Measurements from ENCODE around the gene SLIT1.
A peak's percentile ranks its signal among the peaks of the same experiment; 100 is the strongest.

SLIT1 gene

DNA sequence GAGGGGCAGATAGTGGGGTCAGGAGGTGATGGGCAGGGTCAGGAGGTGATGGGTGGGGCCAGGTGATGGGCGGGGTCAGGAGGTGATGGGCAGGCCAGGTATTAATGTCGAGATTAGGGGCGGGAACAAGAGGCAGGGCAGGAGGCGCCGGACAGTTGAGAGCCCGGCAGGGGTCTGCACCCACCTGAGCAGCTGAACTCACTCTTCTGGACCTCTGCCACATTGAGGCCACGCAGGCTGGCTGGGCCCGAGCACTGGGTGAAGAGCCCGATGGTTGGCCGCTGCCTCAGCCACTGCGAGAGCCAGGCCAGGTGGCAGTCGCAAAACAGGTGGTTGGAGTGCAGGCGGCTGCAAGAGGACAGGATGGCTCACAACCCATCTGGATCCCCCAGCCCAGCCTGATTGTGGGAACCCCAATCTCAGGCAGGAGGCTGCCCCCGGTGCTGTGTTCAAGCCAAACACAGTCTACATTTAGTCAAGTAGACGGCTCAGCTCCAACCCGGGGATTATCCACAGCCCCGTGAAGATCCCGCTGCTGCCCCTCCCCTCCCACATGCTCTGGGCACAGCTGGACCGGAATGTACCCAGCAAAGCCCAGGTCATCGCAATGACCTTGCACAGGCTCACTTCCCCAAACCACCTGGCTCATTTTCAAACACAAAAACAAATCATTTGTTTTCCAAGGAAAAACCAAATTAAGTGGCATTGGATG is 122.3 kb downstream of the SLIT1 start:
- no peak for DNase-seq (ENCODE audit: low spot score)
- no peaks in the 10 kb centered on the region for H3K79me1 ChIP-seq (ENCODE audit: low read depth, low read length)
- H3K4me1 ChIP-seq (ENCODE audit: control insufficient read depth in 2 of 2, insufficient read depth in 1 of 2, low read depth in 1 of 2, low read length in 2 of 2): peaks cover 5 to 8% of the 10 kb centered on the region in 2 donors
- H2BK120ac ChIP-seq (ENCODE audit: low read depth, low read length): no peak overlapping the region
- H2BK12ac ChIP-seq (ENCODE audit: low read length): no peak overlapping the region
- H3K23ac ChIP-seq (ENCODE audit: low read depth, low read length, poor library complexity): peak overlapping the region; percentile 23
- no peak overlapping the region for H3K18ac ChIP-seq (ENCODE audit: low read length)
- no peak overlapping the region for H4K91ac ChIP-seq (ENCODE audit: low read depth, low read length, poor library complexity)
- no peak overlapping the region for H3K9ac ChIP-seq (ENCODE audit: low read depth, low read length, poor library complexity)
- peaks cover 0 to 4% (median 0%) of the 10 kb centered on the region in 3 experiments for H3K27me3 ChIP-seq (ENCODE audit: control insufficient read depth in 3 of 3, insufficient read depth in 3 of 3, low read depth in 1 of 3, low read length in 3 of 3)
- no peaks in the 10 kb centered on the region for H3K36me3 ChIP-seq (replicated peaks in 1 of 2; ENCODE audit: control insufficient read depth in 2 of 2, insufficient read depth in 2 of 2, low read length in 2 of 2)
- no peak overlapping the region for H2BK5ac ChIP-seq (ENCODE audit: low read length)
- H4K8ac ChIP-seq (ENCODE audit: low read depth, low read length): no peak overlapping the region
- WGBS, 2 donors (ENCODE audit: extremely low coverage in 2 of 2, insufficient read length in 2 of 2, insufficient replicate concordance in 1 of 2): no CpG with 5 or more reads among the region's 20 CpGs
- H2BK15ac ChIP-seq (ENCODE audit: low read length): no peak overlapping the region
- H3K4ac ChIP-seq (ENCODE audit: low read length): no peak overlapping the region
- no peaks in the 10 kb centered on the region for H3K9me3 ChIP-seq (replicated peaks in 1 of 2; ENCODE audit: control insufficient read depth in 2 of 2, insufficient read depth in 1 of 2, low read depth in 1 of 2, low read length in 2 of 2)
- H3K4me3 ChIP-seq (ENCODE audit: low read length in 2 of 2): no peak overlapping the region
- H3K27ac ChIP-seq (replicated peaks; ENCODE audit: low read length): no peak overlapping the region
- no peak overlapping the region for H2AFZ ChIP-seq (ENCODE audit: low read length)
- no peak overlapping the region for H3K14ac ChIP-seq (ENCODE audit: low read length)
- H2AK5ac ChIP-seq (ENCODE audit: low read depth, low read length): no peak overlapping the region
- no peak overlapping the region for H3K4me2 ChIP-seq (ENCODE audit: insufficient read depth, low read length, poor library complexity, severe bottlenecking)

GRCh38 chr10:97062456-97062855 is 123.3 kb downstream of the SLIT1 start:
- Histone ChIP-seq H4K8ac (ENCODE audit: low read depth, low read length) (no peak overlapping the region), H3K4me1 (ENCODE audit: control insufficient read depth in 2 of 2, insufficient read depth in 1 of 2, low read depth in 1 of 2, low read length in 2 of 2) (peaks cover 5 to 8% of the 10 kb centered on the region in 2 donors), H3K79me1 (ENCODE audit: low read depth, low read length) (no peaks in the 10 kb centered on the region), H3K23ac (ENCODE audit: low read depth, low read length, poor library complexity) (no peak overlapping the region), H3K18ac (ENCODE audit: low read length) (peak overlapping the region; percentile 63), H3K4ac (ENCODE audit: low read length) (no peak overlapping the region), H2BK15ac (ENCODE audit: low read length) (no peak overlapping the region), H3K14ac (ENCODE audit: low read length) (peak overlapping the region; percentile 42), H2AK5ac (ENCODE audit: low read depth, low read length) (no peak overlapping the region), H3K4me3 (ENCODE audit: low read length in 2 of 2) (no peak overlapping the region), H2BK5ac (ENCODE audit: low read length) (no peak overlapping the region), H3K9me3 (replicated peaks in 1 of 2; ENCODE audit: control insufficient read depth in 2 of 2, insufficient read depth in 1 of 2, low read depth in 1 of 2, low read length in 2 of 2) (no peaks in the 10 kb centered on the region), H3K9ac (ENCODE audit: low read depth, low read length, poor library complexity) (no peak overlapping the region), H3K36me3 (replicated peaks in 1 of 2; ENCODE audit: control insufficient read depth in 2 of 2, insufficient read depth in 2 of 2, low read length in 2 of 2) (no peaks in the 10 kb centered on the region), H3K4me2 (ENCODE audit: insufficient read depth, low read length, poor library complexity, severe bottlenecking) (no peak overlapping the region), H2BK12ac (ENCODE audit: low read length) (no peak overlapping the region), H2AFZ (ENCODE audit: low read length) (peak overlapping the region; percentile 9), H4K91ac (ENCODE audit: low read depth, low read length, poor library complexity) (no peak overlapping the region), H3K27ac (replicated peaks; ENCODE audit: low read length) (no peak overlapping the region), H2BK120ac (ENCODE audit: low read depth, low read length) (no peak overlapping the region), H3K27me3 (ENCODE audit: control insufficient read depth in 3 of 3, insufficient read depth in 3 of 3, low read depth in 1 of 3, low read length in 3 of 3) (peaks cover 0 to 4% (median 0%) of the 10 kb centered on the region in 3 experiments)
- DNase-seq (ENCODE audit: low spot score): no peak
- WGBS, 2 donors (ENCODE audit: extremely low coverage in 2 of 2, insufficient read length in 2 of 2, insufficient replicate concordance in 1 of 2): no CpG with 5 or more reads among the region's 7 CpGs

GRCh38 chr10:97062046-97062445 is 123.7 kb downstream of the SLIT1 start:
- H3K14ac ChIP-seq (ENCODE audit: low read length): peak overlapping the region; percentile 42
- no peaks in the 10 kb centered on the region for H3K79me1 ChIP-seq (ENCODE audit: low read depth, low read length)
- H3K27me3 ChIP-seq (ENCODE audit: control insufficient read depth in 3 of 3, insufficient read depth in 3 of 3, low read depth in 1 of 3, low read length in 3 of 3): peaks cover 0 to 4% (median 0%) of the 10 kb centered on the region in 3 experiments
- H3K9ac ChIP-seq (ENCODE audit: low read depth, low read length, poor library complexity): no peak overlapping the region
- no peak for DNase-seq (ENCODE audit: low spot score)
- H2BK120ac ChIP-seq (ENCODE audit: low read depth, low read length): no peak overlapping the region
- no peak overlapping the region for H2BK15ac ChIP-seq (ENCODE audit: low read length)
- no peak overlapping the region for H4K91ac ChIP-seq (ENCODE audit: low read depth, low read length, poor library complexity)
- no peaks in the 10 kb centered on the region for H3K36me3 ChIP-seq (replicated peaks in 1 of 2; ENCODE audit: control insufficient read depth in 2 of 2, insufficient read depth in 2 of 2, low read length in 2 of 2)
- H2BK5ac ChIP-seq (ENCODE audit: low read length): no peak overlapping the region
- no peak overlapping the region for H2AK5ac ChIP-seq (ENCODE audit: low read depth, low read length)
- H3K9me3 ChIP-seq (replicated peaks in 1 of 2; ENCODE audit: control insufficient read depth in 2 of 2, insufficient read depth in 1 of 2, low read depth in 1 of 2, low read length in 2 of 2): no peaks in the 10 kb centered on the region
- WGBS, 2 donors (ENCODE audit: extremely low coverage in 2 of 2, insufficient read length in 2 of 2, insufficient replicate concordance in 1 of 2): no CpG with 5 or more reads among the region's 5 CpGs
- H4K8ac ChIP-seq (ENCODE audit: low read depth, low read length): no peak overlapping the region
- no peak overlapping the region for H3K18ac ChIP-seq (ENCODE audit: low read length)
- no peak overlapping the region for H3K4me2 ChIP-seq (ENCODE audit: insufficient read depth, low read length, poor library complexity, severe bottlenecking)
- H3K4me3 ChIP-seq (ENCODE audit: low read length in 2 of 2): no peak overlapping the region
- no peak overlapping the region for H3K27ac ChIP-seq (replicated peaks; ENCODE audit: low read length)
- peaks cover 5 to 8% of the 10 kb centered on the region in 2 donors for H3K4me1 ChIP-seq (ENCODE audit: control insufficient read depth in 2 of 2, insufficient read depth in 1 of 2, low read depth in 1 of 2, low read length in 2 of 2)
- H2BK12ac ChIP-seq (ENCODE audit: low read length): no peak overlapping the region
- H3K23ac ChIP-seq (ENCODE audit: low read depth, low read length, poor library complexity): no peak overlapping the region
- H2AFZ ChIP-seq (ENCODE audit: low read length): peak overlapping the region; percentile 9
- no peak overlapping the region for H3K4ac ChIP-seq (ENCODE audit: low read length)

DNA sequence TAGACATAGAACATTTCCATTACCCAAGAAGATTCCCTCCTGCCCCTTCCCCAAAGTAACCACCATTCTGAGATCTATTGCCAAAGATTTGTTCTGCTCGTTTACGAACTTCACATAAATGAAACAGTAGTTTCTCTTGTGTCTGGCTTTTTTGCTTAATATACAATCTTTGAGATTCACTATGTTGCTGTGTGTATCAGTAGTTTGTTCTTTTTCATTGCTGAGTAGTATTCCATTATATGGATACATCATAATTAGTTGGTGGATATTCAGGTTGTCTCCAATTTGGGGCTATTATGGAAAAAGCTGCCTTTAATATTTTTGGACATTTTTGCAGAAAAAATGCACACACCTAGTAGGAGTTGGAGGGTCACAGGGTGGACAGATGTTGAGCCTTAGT is 124.3 kb downstream of the SLIT1 start:
- WGBS, 2 donors (ENCODE audit: extremely low coverage in 2 of 2, insufficient read length in 2 of 2, insufficient replicate concordance in 1 of 2): no CpG with 5 or more reads among the region's 2 CpGs
- Histone ChIP-seq H3K4me2 (ENCODE audit: insufficient read depth, low read length, poor library complexity, severe bottlenecking) (no peak overlapping the region), H3K27ac (replicated peaks; ENCODE audit: low read length) (no peak overlapping the region), H2AFZ (ENCODE audit: low read length) (no peak overlapping the region), H4K91ac (ENCODE audit: low read depth, low read length, poor library complexity) (no peak overlapping the region), H3K18ac (ENCODE audit: low read length) (no peak overlapping the region), H2BK120ac (ENCODE audit: low read depth, low read length) (no peak overlapping the region), H3K4me1 (ENCODE audit: control insufficient read depth in 2 of 2, insufficient read depth in 1 of 2, low read depth in 1 of 2, low read length in 2 of 2) (peaks cover 5 to 8% of the 10 kb centered on the region in 2 donors), H3K27me3 (ENCODE audit: control insufficient read depth in 3 of 3, insufficient read depth in 3 of 3, low read depth in 1 of 3, low read length in 3 of 3) (peaks cover 0 to 4% (median 0%) of the 10 kb centered on the region in 3 experiments), H2BK15ac (ENCODE audit: low read length) (no peak overlapping the region), H4K8ac (ENCODE audit: low read depth, low read length) (no peak overlapping the region), H2BK12ac (ENCODE audit: low read length) (no peak overlapping the region), H3K9me3 (replicated peaks in 1 of 2; ENCODE audit: control insufficient read depth in 2 of 2, insufficient read depth in 1 of 2, low read depth in 1 of 2, low read length in 2 of 2) (no peaks in the 10 kb centered on the region), H3K79me1 (ENCODE audit: low read depth, low read length) (no peaks in the 10 kb centered on the region), H3K36me3 (replicated peaks in 1 of 2; ENCODE audit: control insufficient read depth in 2 of 2, insufficient read depth in 2 of 2, low read length in 2 of 2) (no peaks in the 10 kb centered on the region), H3K4ac (ENCODE audit: low read length) (no peak overlapping the region), H3K14ac (ENCODE audit: low read length) (no peak overlapping the region), H2BK5ac (ENCODE audit: low read length) (no peak overlapping the region), H3K23ac (ENCODE audit: low read depth, low read length, poor library complexity) (no peak overlapping the region), H3K4me3 (ENCODE audit: low read length in 2 of 2) (no peak overlapping the region), H2AK5ac (ENCODE audit: low read depth, low read length) (no peak overlapping the region), H3K9ac (ENCODE audit: low read depth, low read length, poor library complexity) (no peak overlapping the region)
- no peak for DNase-seq (ENCODE audit: low spot score)
